Kidney capillary endothelial cell (primary cell): ENCODE data around the gene BARHL1.

Experiments
- DNase-seq: peaks from one replicate; pipeline ENCODE4 v3.0.0-alpha.2; 2018; ENCODE audit warnings: low spot score

BARHL1 gene

GRCh38 chr9:132582276-132582785 is at the start of gene BARHL1:
BARHL1 (plus strand) TSS chr9:132582606; CDS start chr9:132582798, 192 bp downstream.
- DNase-seq = no peak

GRCh38 chr9:132534832-132535231 is 47.6 kb upstream of the BARHL1 start:
- no peak for DNase-seq

- no peak for DNase-seq
Observed at GRCh38 chr9:132536124-132536523, 46.3 kb upstream of the BARHL1 start.

GRCh38 chr9:132537352-132537751 is 45.1 kb upstream of the BARHL1 start:
- DNase-seq = no peak

- no peak for DNase-seq
Observed at GRCh38 chr9:132538071-132538470, 44.3 kb upstream of the BARHL1 start.

- no peak for DNase-seq
Observed at GRCh38 chr9:132539096-132539495, 43.3 kb upstream of the BARHL1 start.

- DNase-seq = no peak
Observed at GRCh38 chr9:132541051-132541450, 41.4 kb upstream of the BARHL1 start.

- DNase-seq = no peak
Observed at GRCh38 chr9:132541870-132542830, 40.3 kb upstream of the BARHL1 start.

- no peak for DNase-seq
Observed at GRCh38 chr9:132543251-132543650, 39.2 kb upstream of the BARHL1 start.

GRCh38 chr9:132543960-132544359 is 38.4 kb upstream of the BARHL1 start:
- no peak for DNase-seq

GRCh38 chr9:132545578-132545977 is 36.8 kb upstream of the BARHL1 start:
- no peak for DNase-seq

GRCh38 chr9:132546148-132547051 is 36.0 kb upstream of the BARHL1 start:
- DNase-seq = no peak

GRCh38 chr9:132547052-132547431 is 35.4 kb upstream of the BARHL1 start:
- no peak for DNase-seq

GRCh38 chr9:132547436-132547835 is 35.0 kb upstream of the BARHL1 start:
- no peak for DNase-seq

- peak; percentile 27 for DNase-seq
Observed at GRCh38 chr9:132547976-132548730, 34.3 kb upstream of the BARHL1 start.

- peak; percentile 90 for DNase-seq
Observed at GRCh38 chr9:132548751-132549640, 33.4 kb upstream of the BARHL1 start.

- no peak for DNase-seq
Observed at GRCh38 chr9:132551556-132551955, 30.9 kb upstream of the BARHL1 start.

GRCh38 chr9:132552041-132552440 is 30.4 kb upstream of the BARHL1 start:
- no peak for DNase-seq

GRCh38 chr9:132554755-132555154 is 27.7 kb upstream of the BARHL1 start:
- DNase-seq = no peak

GRCh38 chr9:132555528-132555927 is 26.9 kb upstream of the BARHL1 start:
- DNase-seq = no peak

GRCh38 chr9:132556235-132556634 is 26.2 kb upstream of the BARHL1 start:
- no peak for DNase-seq
